Measurements from ENCODE around the gene ALG9. TPM values are rescaled to one million over a fixed set of nuclear protein-coding genes. Genes with fewer than 3 reads are reported as not detected.

Gene ALG9
- total RNA-seq, 2 donors from 2014 or later, result 22.2 to 32.4 TPM

DNA sequence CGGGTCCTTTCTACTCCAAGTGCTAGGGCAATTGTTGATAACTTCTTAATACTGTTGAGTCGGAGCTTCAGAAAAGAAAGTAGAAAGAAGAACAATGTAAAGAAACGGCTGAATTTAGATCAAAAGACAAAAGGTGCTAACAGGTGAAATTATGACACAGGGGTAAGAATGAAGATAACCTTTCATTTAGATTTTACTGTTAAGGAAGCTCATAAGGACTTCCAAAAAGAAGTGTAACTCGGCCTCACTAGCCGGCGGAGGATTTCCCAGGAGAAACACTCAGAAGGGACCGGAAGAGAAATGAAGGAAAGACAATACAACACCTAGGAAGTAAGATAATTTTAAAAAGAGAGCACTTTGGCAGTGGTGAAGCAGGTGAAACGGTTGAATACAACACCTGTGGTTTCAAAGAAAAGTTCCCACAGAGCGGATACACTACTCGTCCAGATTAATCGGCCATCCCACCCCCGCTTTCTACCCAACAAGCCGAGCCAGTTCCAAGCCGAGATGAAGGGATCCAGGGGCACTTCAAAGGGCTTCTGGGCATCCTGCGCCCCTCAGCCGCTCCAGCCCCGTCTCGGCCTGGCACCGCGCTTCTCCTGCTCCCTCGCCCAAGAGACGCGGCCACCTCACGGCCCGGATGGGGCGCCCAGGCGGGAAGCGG, 105.9 kb downstream of the ALG9 start:
- Histone ChIP-seq H3K4me1 (peaks cover 0 to 25% of the 10 kb centered on the region in 2 donors), H3K27me3 (no peaks in the 10 kb centered on the region), H3K4me3 (peak overlapping the region; percentile 84 to 85), H3K9me3 (no peaks in the 10 kb centered on the region), H3K36me3 (peaks cover 38% of the 10 kb centered on the region), H3K27ac (peak overlapping the region; percentile 91 to 95)
- TF ChIP-seq, protein P1, sequence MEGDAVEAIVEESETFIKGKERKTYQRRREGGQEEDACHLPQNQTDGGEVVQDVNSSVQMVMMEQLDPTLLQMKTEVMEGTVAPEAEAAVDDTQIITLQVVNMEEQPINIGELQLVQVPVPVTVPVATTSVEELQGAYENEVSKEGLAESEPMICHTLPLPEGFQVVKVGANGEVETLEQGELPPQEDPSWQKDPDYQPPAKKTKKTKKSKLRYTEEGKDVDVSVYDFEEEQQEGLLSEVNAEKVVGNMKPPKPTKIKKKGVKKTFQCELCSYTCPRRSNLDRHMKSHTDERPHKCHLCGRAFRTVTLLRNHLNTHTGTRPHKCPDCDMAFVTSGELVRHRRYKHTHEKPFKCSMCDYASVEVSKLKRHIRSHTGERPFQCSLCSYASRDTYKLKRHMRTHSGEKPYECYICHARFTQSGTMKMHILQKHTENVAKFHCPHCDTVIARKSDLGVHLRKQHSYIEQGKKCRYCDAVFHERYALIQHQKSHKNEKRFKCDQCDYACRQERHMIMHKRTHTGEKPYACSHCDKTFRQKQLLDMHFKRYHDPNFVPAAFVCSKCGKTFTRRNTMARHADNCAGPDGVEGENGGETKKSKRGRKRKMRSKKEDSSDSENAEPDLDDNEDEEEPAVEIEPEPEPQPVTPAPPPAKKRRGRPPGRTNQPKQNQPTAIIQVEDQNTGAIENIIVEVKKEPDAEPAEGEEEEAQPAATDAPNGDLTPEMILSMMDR (IDR thresholded peaks at IDR 0.05), result no peak
- DNase-seq (ENCODE audit: low spot score), result no peak

DNA sequence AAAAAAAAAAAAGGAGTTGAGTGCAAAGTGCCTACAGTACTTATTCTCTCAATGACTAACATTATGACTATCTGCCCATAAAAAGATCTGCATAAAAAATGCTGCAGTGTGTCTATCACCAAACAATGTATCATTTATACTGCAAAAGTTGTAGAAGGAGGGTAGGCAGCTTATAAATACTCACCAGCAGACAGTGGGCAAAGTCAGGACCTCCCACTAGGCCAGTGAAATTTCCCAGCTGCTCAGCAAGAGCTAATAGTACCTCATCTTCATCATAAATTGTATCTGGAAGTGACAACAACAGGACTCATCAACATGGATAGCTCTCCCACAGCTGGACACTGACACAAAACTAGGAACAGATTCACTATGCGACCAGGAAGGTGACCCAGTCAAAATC, 106.8 kb downstream of the ALG9 start:
- Histone ChIP-seq H3K9me3 (no peaks in the 10 kb centered on the region), H3K36me3 (peaks cover 47% of the 10 kb centered on the region), H3K27ac (no peak overlapping the region), H3K27me3 (no peaks in the 10 kb centered on the region), H3K4me3 (peak overlapping the region in 1 of 2 donors; percentile 84), H3K4me1 (peaks cover 0 to 25% of the 10 kb centered on the region in 2 donors)
- no peak for DNase-seq (ENCODE audit: low spot score)
- TF ChIP-seq, protein P1 (IDR thresholded peaks at IDR 0.05), result no peak

DNA sequence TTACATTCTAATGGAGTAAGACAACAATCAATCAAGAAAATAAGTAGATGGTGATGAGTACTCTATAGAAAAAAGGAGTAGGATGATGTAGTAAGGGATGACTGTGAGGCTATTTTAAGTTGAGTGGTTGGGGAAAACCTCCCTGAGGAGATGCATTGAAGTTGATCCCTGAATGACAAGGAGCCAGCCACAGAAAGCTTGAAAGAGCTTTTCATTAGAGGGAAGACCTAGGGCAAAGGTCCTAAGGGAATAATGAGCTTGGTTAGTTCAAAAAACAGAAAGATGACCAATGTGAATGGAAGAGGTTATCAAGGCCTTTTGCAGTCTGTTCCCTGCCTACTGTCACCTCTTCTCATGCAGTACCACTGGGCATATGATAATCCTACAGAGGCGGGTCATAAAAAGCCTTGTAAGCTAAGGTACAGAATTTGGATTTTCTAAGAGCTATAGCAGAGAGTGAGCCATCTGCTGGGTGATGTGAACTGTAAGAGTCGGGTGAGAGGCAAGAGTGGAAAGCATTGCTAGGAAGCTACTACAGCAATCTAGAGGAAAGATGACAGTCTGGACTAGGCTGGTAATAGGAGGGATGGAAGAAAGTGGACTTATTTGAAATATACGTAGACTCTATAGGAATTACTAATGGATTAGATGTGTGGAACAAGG, 108.3 kb downstream of the ALG9 start:
- H3K27ac ChIP-seq, result no peak overlapping the region
- H3K4me3 ChIP-seq, result no peak overlapping the region
- TF ChIP-seq, protein P1 (IDR thresholded peaks at IDR 0.05), result no peak
- no peaks in the 10 kb centered on the region for H3K27me3 ChIP-seq
- no peak for DNase-seq (ENCODE audit: low spot score)
- no peaks in the 10 kb centered on the region for H3K9me3 ChIP-seq
- peaks cover 59% of the 10 kb centered on the region for H3K36me3 ChIP-seq
- H3K4me1 ChIP-seq, result peaks cover 0 to 25% of the 10 kb centered on the region in 2 donors

DNA sequence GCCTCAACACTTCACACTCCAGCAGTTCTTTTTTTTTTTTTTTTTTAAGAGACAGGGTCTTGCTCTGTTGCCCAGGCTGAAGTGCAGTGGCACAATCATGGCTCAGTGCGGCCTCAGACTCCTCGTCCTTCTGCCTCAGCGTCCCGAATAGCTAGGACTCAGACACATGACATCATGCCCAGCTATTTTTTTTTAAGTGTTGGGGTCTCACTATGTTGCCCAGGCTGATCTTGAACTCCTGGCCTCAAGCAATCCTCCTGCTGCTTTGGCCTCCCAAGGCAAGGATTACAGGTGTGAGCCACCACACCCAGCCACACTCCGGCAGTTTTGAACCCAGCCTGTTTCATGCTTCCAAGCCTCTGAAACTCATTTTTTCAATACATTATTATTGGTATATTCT, 108.9 kb downstream of the ALG9 start:
- Histone ChIP-seq H3K27ac (no peak overlapping the region), H3K9me3 (no peaks in the 10 kb centered on the region), H3K4me1 (peaks cover 0 to 25% of the 10 kb centered on the region in 2 donors), H3K36me3 (peaks cover 64% of the 10 kb centered on the region), H3K4me3 (no peak overlapping the region), H3K27me3 (no peaks in the 10 kb centered on the region)
- DNase-seq (ENCODE audit: low spot score), result no peak
- TF ChIP-seq, protein P1 (IDR thresholded peaks at IDR 0.05), result no peak

DNA sequence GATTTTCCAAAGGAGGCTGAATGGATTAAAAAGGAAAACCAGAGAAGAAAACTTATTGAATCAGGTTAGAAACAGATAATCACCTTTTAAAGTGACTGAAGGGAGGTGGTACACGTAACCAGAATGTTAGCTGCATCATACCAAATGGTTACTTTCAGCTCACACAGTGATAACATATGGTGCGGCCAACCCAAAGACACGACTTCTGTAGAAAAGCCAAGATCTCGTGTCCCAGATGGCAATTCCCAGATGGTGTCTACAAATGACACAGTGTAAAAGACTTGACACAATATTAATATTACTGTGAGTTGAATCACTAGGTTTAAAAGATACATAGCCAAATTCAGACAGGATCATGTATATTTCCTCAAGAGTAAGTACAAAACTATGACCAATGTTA, 110.3 kb downstream of the ALG9 start:
- Histone ChIP-seq H3K27me3 (no peaks in the 10 kb centered on the region), H3K4me1 (peaks cover 0 to 16% of the 10 kb centered on the region in 2 donors), H3K9me3 (no peaks in the 10 kb centered on the region), H3K27ac (no peak overlapping the region), H3K36me3 (peaks cover 76% of the 10 kb centered on the region), H3K4me3 (no peak overlapping the region)
- DNase-seq (ENCODE audit: low spot score), result no peak
- TF ChIP-seq, protein P1 (IDR thresholded peaks at IDR 0.05), result no peak
